A549 (cell line): ENCODE results near the gene TMEM179. TPM values are rescaled to one million over a fixed set of nuclear protein-coding genes. Genes with fewer than 3 reads are reported as not detected.
A peak's percentile ranks its signal among the peaks of the same experiment; 100 is the strongest.

Experiments
- ATAC-seq, 2 experiments: fragments of 200-7000 bp in 1 of 2; fragments of >200 bp in 1 of 2; cut with Nextera tagmentation in 1 of 2; cut with Tn5 transposase in 1 of 2; 3 replicates each; pipeline versions ENCODE4 v1.8.0 to v1.9.1; 2018 to 2020; ENCODE audit warnings: mild to moderate bottlenecking in 1 of 2, moderate library complexity in 1 of 2
- CTCF ChIA-PET: fragments of 300-600 bp; sonication (Branson Sonifier 250); formaldehyde crosslinking; extraction: SDS; loops from one replicate; lab custom pipeline; 2021; ENCODE audit warnings: antibody characterized with exemption, inconsistent platforms; lab: Yijun Ruan, JAX
- POLR2A ChIA-PET: fragments of 350-600 bp; formaldehyde crosslinking; extraction: SDS; loops from one replicate; lab custom pipeline; 2021; ENCODE audit warnings: antibody characterized with exemption, inconsistent platforms; lab: Yijun Ruan, JAX
- DNase-seq, 2 experiments: peaks; one replicate each; pipeline versions ENCODE4 v3.0.0 to v3.0.0-alpha.2; 2011 to 2016; ENCODE audit warnings: low read depth in 1 of 2, low spot score in 1 of 2
- FAIRE-seq: peaks from 2 replicates; lab custom pipeline; 2011; peaks lifted over from hg19 to GRCh38; lab: Jason Lieb, UNC
- H3K27ac ChIP-seq, 2 experiments: fragments of >200 bp; sonication (Bioruptor Twin); formaldehyde crosslinking; 3 replicates each; pipeline ENCODE4 v1.5.1; 2016 to 2017
- H3K4me1 ChIP-seq: fragments of >200 bp; sonication (Bioruptor Twin); formaldehyde crosslinking; 3 replicates; pipeline ENCODE4 v1.6.1; 2016
- H3K4me2 ChIP-seq: fragments of >200 bp; sonication (Bioruptor Twin); formaldehyde crosslinking; 3 replicates; pipeline ENCODE4 v1.6.1; 2016
- H3K4me3 ChIP-seq: fragments of >200 bp; sonication (Bioruptor Twin); formaldehyde crosslinking; 3 replicates; pipeline ENCODE4 v1.5.1; 2016
- H3K9me3 ChIP-seq: fragments of >200 bp; sonication (Bioruptor Twin); formaldehyde crosslinking; 3 replicates; pipeline ENCODE4 v1.6.1; 2016
- CBX8 ChIP-seq: fragments of 200-600 bp; sonication (generic); IDR thresholded peaks from 2 replicates; pipeline ENCODE4 v1.6.1; 2016
- ELK1 ChIP-seq: fragments of 150-350 bp; IDR thresholded peaks from 2 replicates; pipeline ENCODE4 v1.6.1; 2014; ENCODE audit warnings: low read depth, mild to moderate bottlenecking, low read length
- ESRRA ChIP-seq: fragments of 150-350 bp; IDR thresholded peaks from 2 replicates; pipeline ENCODE4 v1.6.1; 2014; ENCODE audit warnings: mild to moderate bottlenecking, low read length, borderline replicate concordance
- FOXS1 ChIP-seq: fragments of 250-450 bp; sonication (Bioruptor Pico); IDR thresholded peaks from 2 replicates; pipeline ENCODE4 v1.5.0; 2020; ENCODE audit warnings: mild to moderate bottlenecking, moderate library complexity
- HES2 ChIP-seq: fragments of >200 bp; sonication (Bioruptor Twin); formaldehyde crosslinking; IDR thresholded peaks from 2 replicates; pipeline ENCODE4 v1.6.1; 2016
- HOXB13 ChIP-seq: fragments of 250-450 bp; sonication (Bioruptor Pico); IDR thresholded peaks from 2 replicates; pipeline ENCODE4 v1.5.0; 2020; ENCODE audit warnings: low read depth, mild to moderate bottlenecking, moderate library complexity
- JUNB ChIP-seq: fragments of >200 bp; sonication (Bioruptor Twin); formaldehyde crosslinking; IDR thresholded peaks from 2 replicates; pipeline ENCODE4 v1.6.1; 2016
- MAX ChIP-seq: IDR thresholded peaks from 2 replicates; pipeline ENCODE4 v1.6.1; 2012
- MYC ChIP-seq: IDR thresholded peaks from 2 replicates; pipeline ENCODE4 v1.6.1; 2012; ENCODE audit warnings: mild to moderate bottlenecking, inconsistent platforms, low read length, improper control_type of control experiment, borderline replicate concordance
- PHF8 ChIP-seq: fragments of 200-600 bp; sonication (generic); IDR thresholded peaks from 2 replicates; pipeline ENCODE4 v1.6.1; 2016; ENCODE audit warnings: low read depth, mild to moderate bottlenecking, antibody characterized with exemption, moderate library complexity, borderline replicate concordance
- POLR2A ChIP-seq: IDR thresholded peaks from 2 replicates; pipeline ENCODE4 v1.6.1; 2012; ENCODE audit warnings: mild to moderate bottlenecking, low read length
- RAD21 ChIP-seq, 2 experiments: fragments of >200 bp in 1 of 2; sonication (Bioruptor Twin) in 1 of 2; formaldehyde crosslinking in 1 of 2; IDR thresholded peaks in 1 of 2; conservative IDR thresholded peaks in 1 of 2; 2 replicates in 1 of 2; 3 replicates in 1 of 2; pipeline ENCODE4 v1.6.1; 2012 to 2018; ENCODE audit warnings: inconsistent platforms in 1 of 2
- RARB ChIP-seq: fragments of 250-450 bp; sonication (Bioruptor Pico); IDR thresholded peaks from 2 replicates; pipeline ENCODE4 v1.8.0; 2021; ENCODE audit warnings: mild to moderate bottlenecking, moderate library complexity
- REST ChIP-seq: fragments of 200-600 bp; sonication (generic); IDR thresholded peaks from 2 replicates; pipeline ENCODE4 v1.6.1; 2016; ENCODE audit warnings: antibody characterized with exemption, mild to moderate bottlenecking, moderate library complexity
- ZNF302 ChIP-seq: fragments of 250-450 bp; sonication (Bioruptor Pico); IDR thresholded peaks from 2 replicates; pipeline ENCODE4 v1.9.0; 2021; ENCODE audit warnings: inconsistent platforms, mild to moderate bottlenecking, moderate library complexity
- WGBS: methylation state at CpG from one replicate; pipeline ENCODE4 v1.1.6; 2017; ENCODE audit errors: missing lambda C conversion rate; 5-methylcytosine and 5-hydroxymethylcytosine counted together
- polyA plus RNA-seq, 4 experiments: library from polyadenylated mRNA; depleted of rRNA in 3 of 4; stranded (reverse); fragments of >200 nt; fragmentation: RNase III in 1 of 4; extraction: RNeasy Plus Mini Kit Qiagen cat#74134 plus additional on column Dnase treatment in 1 of 4; gene quantifications; 2 replicates in 3 of 4; 3 replicates in 1 of 4; pipeline ENCODE4 v1.2.3, GENCODE V29; 2011 to 2017

Gene TMEM179
- polyA plus RNA-seq, 2 of the 4 experiments (the other 2 are of a cell fraction) = 0.63 TPM; not detected in 1

GRCh38 chr14:104587641-104588040 is 16.9 kb downstream of the TMEM179 start:
- Histone ChIP-seq H3K27ac (no peak overlapping the region), H3K4me3 (no peak overlapping the region), H3K4me2 (no peak overlapping the region), H3K4me1 (no peaks in the 10 kb centered on the region), H3K9me3 (no peaks in the 10 kb centered on the region)
- POLR2A ChIA-PET = no interaction called here
- CTCF ChIA-PET = interaction anchor here (1.2 to 2.0 kb wide), 4 partner anchors 24 to 493 kb away, joined by 3 to 6 read pairs (median 4); no protein-coding TSS in a partner anchor
- FAIRE-seq (no peak), DNase-seq (no peak), ATAC-seq (peak in 1 of 2 experiments; percentile 20; a peak in 2 of 6 replicates)
- WGBS = 62% methylated on average over 15 of the region's 19 CpGs
- TF ChIP-seq RARB (no peak), REST (no peak), POLR2A (no peak), RAD21 (conservative IDR thresholded peaks at IDR 0.05 in 1 of 2, IDR thresholded peaks at IDR 0.05 in 1 of 2) (no peak), MYC (no peak), MAX (no peak), JUNB (no peak), ESRRA (no peak), ZNF302 (CRISPR knock-in tag) (no peak), PHF8 (no peak), FOXS1 (CRISPR knock-in tag) (no peak)

GRCh38 chr14:104586832-104587620 is 17.5 kb downstream of the TMEM179 start:
- CTCF ChIA-PET = interaction anchor here (1.2 to 2.0 kb wide), 4 partner anchors 24 to 493 kb away, joined by 3 to 6 read pairs (median 4); no protein-coding TSS in a partner anchor
- 68% methylated on average over 12 of the region's 19 CpGs for WGBS
- Histone ChIP-seq H3K9me3 (no peaks in the 10 kb centered on the region), H3K27ac (no peak overlapping the region), H3K4me2 (no peak overlapping the region), H3K4me3 (no peak overlapping the region), H3K4me1 (no peaks in the 10 kb centered on the region)
- FAIRE-seq (no peak), ATAC-seq (peak in 1 of 2 experiments; percentile 42; a peak in 2 of 6 replicates), DNase-seq (no peak)
- TF ChIP-seq JUNB (no peak), ELK1 (no peak), HES2 (no peak), CBX8 (no peak), HOXB13 (CRISPR knock-in tag) (no peak)
- POLR2A ChIA-PET = no interaction called here

GRCh38 chr14:104585966-104586697 is 18.4 kb downstream of the TMEM179 start:
- no peak for TF ChIP-seq HES2
- no peak for FAIRE-seq
- no peak overlapping the region for H3K27ac ChIP-seq
- ATAC-seq = no peak
- no peak for DNase-seq
- ChIA-PET POLR2A (no interaction called here), CTCF (interaction anchor here (1.2 to 2.0 kb wide), 3 partner anchors 23 to 492 kb away, joined by 3 to 6 read pairs (median 5); no protein-coding TSS in a partner anchor)
- 57% methylated on average over 24 of the region's 24 CpGs for WGBS
- H3K4me1 ChIP-seq = no peaks in the 10 kb centered on the region
- H3K9me3 ChIP-seq = no peaks in the 10 kb centered on the region
- no peak overlapping the region for H3K4me2 ChIP-seq
- H3K4me3 ChIP-seq = no peak overlapping the region
